ENCODE data around the gene FILIP1L. TPM values are rescaled to one million over a fixed set of nuclear protein-coding genes. Genes with fewer than 3 reads are reported as not detected.

FILIP1L gene
- polyA plus RNA-seq, 1 of the 3 experiments (the other 2 are of a cell fraction) = 26.8 TPM

DNA sequence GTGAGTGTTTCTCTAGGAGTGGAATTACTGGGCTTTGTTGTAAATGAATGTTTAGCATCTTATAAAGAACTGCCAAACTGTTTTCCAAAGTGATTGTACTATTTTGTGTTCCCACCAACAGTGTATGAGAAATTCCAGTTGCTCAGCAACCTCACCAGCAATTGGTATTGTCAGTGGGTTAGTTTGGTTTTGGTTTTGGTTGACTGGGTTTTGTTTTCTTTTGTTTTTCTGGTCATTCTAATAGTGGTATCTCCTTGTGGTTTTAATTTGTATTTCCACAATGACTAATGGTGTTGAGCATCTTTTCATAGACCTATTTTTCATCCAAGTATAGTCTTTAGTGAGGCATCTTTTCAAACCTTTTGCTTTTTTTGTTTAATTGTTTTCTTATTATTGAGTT, 27.1 kb downstream of the FILIP1L start:
- peak overlapping the region in 1 of 2 experiments; percentile 72; a peak in 2 of 4 replicates for H3K27ac ChIP-seq (ENCODE audit: low read depth in 2 of 2, low read length in 1 of 2)
- H3F3A ChIP-seq (replicated peaks; ENCODE audit: insufficient read depth) = peaks cover 14% of the 10 kb centered on the region
- no peak overlapping the region for H3K4me2 ChIP-seq
- peak overlapping the region; percentile 18; the same call in 1 of the 2 replicates for H3K9ac ChIP-seq
- H3K9me3 ChIP-seq = no peaks in the 10 kb centered on the region
- ChIA-PET POLR2A (no interaction called here), CTCF (interaction anchor here (2.0 kb wide), 1 partner anchor 18 kb away, joined by 7 read pairs; no protein-coding TSS in a partner anchor)
- no peaks in the 10 kb centered on the region for H3K27me3 ChIP-seq (ENCODE audit: insufficient read depth)
- no peaks in the 10 kb centered on the region for H4K20me1 ChIP-seq (ENCODE audit: insufficient read depth)
- H3K9me2 ChIP-seq = no peaks in the 10 kb centered on the region
- TF ChIP-seq TCF12 (IDR thresholded peaks at IDR 0.05) = peak; percentile 28; the same call in 1 of the 2 replicates
- TF ChIP-seq JUND (IDR thresholded peaks at IDR 0.05) = 0 out of 2 replicates have a peak, but pooled peaks have one; percentile 5
- TF ChIP-seq PBX3 (IDR thresholded peaks at IDR 0.05) = 0 out of 2 replicates have a peak, but pooled peaks have one; percentile 9
- TF ChIP-seq EP300 (IDR thresholded peaks at IDR 0.05; ENCODE audit: borderline replicate concordance in 1 of 2, low read depth in 1 of 2, low read length in 1 of 2) = no peak
- no peak overlapping the region for H3K4me3 ChIP-seq (ENCODE audit: low read depth in 2 of 2, low read length in 1 of 2)
- H2AFZ ChIP-seq (ENCODE audit: low read depth) = no peak overlapping the region
- H3K4me1 ChIP-seq (ENCODE audit: control insufficient read depth in 1 of 2, insufficient read depth in 2 of 2, low read depth in 1 of 2, low read length in 1 of 2) = peaks cover 3 to 20% of the 10 kb centered on the region in 2 experiments
- no peaks in the 10 kb centered on the region for H3K36me3 ChIP-seq (replicated peaks in 1 of 2; ENCODE audit: control insufficient read depth in 1 of 2, insufficient read depth in 2 of 2, low read length in 1 of 2)
- DNase-seq = no peak
- no peaks in the 10 kb centered on the region for H3K79me2 ChIP-seq (ENCODE audit: insufficient read depth)

DNA sequence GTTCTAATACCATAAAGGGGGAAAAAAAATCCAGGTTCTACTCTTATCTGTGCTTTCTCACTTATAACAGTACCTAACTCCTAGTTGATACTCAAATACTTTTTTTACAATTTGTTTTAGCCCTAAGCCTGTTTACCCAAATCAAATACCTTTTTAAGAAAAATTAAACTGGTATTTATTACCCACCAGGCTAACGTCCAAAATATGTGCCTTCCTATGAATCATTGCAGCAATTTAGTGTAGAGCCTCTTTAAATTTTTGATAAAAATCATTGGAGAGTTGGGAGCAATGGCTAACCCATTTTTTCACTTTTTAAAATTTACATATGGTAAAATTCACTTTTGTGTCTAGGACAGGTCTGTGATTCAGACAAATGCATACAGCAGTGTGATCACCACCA, 27.9 kb downstream of the FILIP1L start:
- WGBS (ENCODE audit: low lambda C conversion rate) = 21% methylated on average over 1 of the region's 1 CpG
- CTCF ChIA-PET = interaction anchor here (0.8 to 2.1 kb wide), 3 partner anchors 17 to 168 kb away, joined by 3 to 7 read pairs (median 7); no protein-coding TSS in a partner anchor

More for the DNA sequence above, 27.9 kb downstream of the FILIP1L start:
- H3K9me3 ChIP-seq = no peaks in the 10 kb centered on the region
- H3K27me3 ChIP-seq (ENCODE audit: insufficient read depth) = no peaks in the 10 kb centered on the region
- no peak for DNase-seq
- peak overlapping the region in 1 of 2 experiments; percentile 72; a peak in 2 of 4 replicates for H3K27ac ChIP-seq (ENCODE audit: low read depth in 2 of 2, low read length in 1 of 2)
- POLR2A ChIA-PET = no interaction called here
- no peaks in the 10 kb centered on the region for H4K20me1 ChIP-seq (ENCODE audit: insufficient read depth)
- H3K9me2 ChIP-seq = no peaks in the 10 kb centered on the region
- H3K36me3 ChIP-seq (replicated peaks in 1 of 2; ENCODE audit: control insufficient read depth in 1 of 2, insufficient read depth in 2 of 2, low read length in 1 of 2) = no peaks in the 10 kb centered on the region
- H2AFZ ChIP-seq (ENCODE audit: low read depth) = no peak overlapping the region
- H3K79me2 ChIP-seq (ENCODE audit: insufficient read depth) = no peaks in the 10 kb centered on the region
- peaks cover 3 to 20% of the 10 kb centered on the region in 2 experiments for H3K4me1 ChIP-seq (ENCODE audit: control insufficient read depth in 1 of 2, insufficient read depth in 2 of 2, low read depth in 1 of 2, low read length in 1 of 2)
- H3K4me2 ChIP-seq = no peak overlapping the region
- no peak overlapping the region for H3K9ac ChIP-seq
- no peak overlapping the region for H3K4me3 ChIP-seq (ENCODE audit: low read depth in 2 of 2, low read length in 1 of 2)
- TF ChIP-seq FOSL2 (IDR thresholded peaks at IDR 0.05; ENCODE audit: borderline replicate concordance, low read depth) (peak; percentile 16; the same call in 1 of the 2 replicates), EZH2phosphoT487 (IDR thresholded peaks at IDR 0.05; ENCODE audit: borderline replicate concordance, low read depth) (no peak), RAD21 (IDR thresholded peaks at IDR 0.05; ENCODE audit: low read length) (no peak), USF1 (IDR thresholded peaks at IDR 0.05; ENCODE audit: borderline replicate concordance, low read depth) (no peak), YY1 (IDR thresholded peaks at IDR 0.05; ENCODE audit: low read depth) (no peak), ELF1 (IDR thresholded peaks at IDR 0.05) (no peak), JUND (IDR thresholded peaks at IDR 0.05) (0 out of 2 replicates have a peak, but pooled peaks have one; percentile 6)
- peaks cover 14% of the 10 kb centered on the region for H3F3A ChIP-seq (replicated peaks; ENCODE audit: insufficient read depth)

All from SK-N-SH (cell line).